Neuron (in vitro differentiated cells): Measurements from ENCODE around the gene AKAP11.

Experiments
- H2AFZ ChIP-seq: one replicate; pipeline ENCODE4 v1.6.1; 2013; ENCODE audit warnings: low read depth, mild to moderate bottlenecking, inconsistent platforms, low read length, moderate library complexity
- H3K27me3 ChIP-seq: one replicate; pipeline ENCODE4 v1.6.1; 2013; ENCODE audit warnings: low read length; ENCODE audit not compliant: insufficient read depth
- H3K36me3 ChIP-seq: one replicate; pipeline ENCODE4 v1.6.1; 2013; ENCODE audit warnings: low read length; ENCODE audit not compliant: insufficient read depth
- H3K4me1 ChIP-seq: one replicate; pipeline ENCODE4 v1.6.1; 2013; ENCODE audit warnings: low read length; ENCODE audit not compliant: insufficient read depth
- H3K4me3 ChIP-seq: 2 replicates; pipeline ENCODE4 v1.5.1; 2013; ENCODE audit warnings: mild to moderate bottlenecking, low read length, moderate library complexity
- H3K9me3 ChIP-seq: one replicate; pipeline ENCODE4 v1.6.1; 2013; ENCODE audit warnings: low read length

The AKAP11 gene

DNA sequence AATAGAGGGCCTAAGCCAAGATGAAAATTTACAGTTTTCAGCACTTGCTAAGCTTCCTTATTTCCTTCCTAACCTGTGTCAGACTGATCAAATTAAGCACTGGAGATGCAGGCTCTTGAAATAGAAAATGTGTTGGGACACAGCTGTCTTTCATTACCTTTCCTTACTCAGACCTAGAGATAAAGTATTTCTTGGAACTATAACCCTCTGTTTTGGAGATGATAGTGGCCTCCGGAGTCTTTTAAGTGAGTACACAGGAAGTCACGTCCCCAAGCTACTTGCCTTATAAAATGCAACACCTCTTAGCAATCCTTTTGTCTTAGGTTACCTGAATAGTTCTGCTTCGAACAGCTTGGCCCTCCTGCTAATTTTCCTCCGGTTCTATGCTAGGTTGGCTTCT lies 12.4 kb upstream of the AKAP11 start:
- no peaks in the 10 kb centered on the region for H3K27me3 ChIP-seq
- no peak overlapping the region for H2AFZ ChIP-seq
- no peaks in the 10 kb centered on the region for H3K4me1 ChIP-seq
- no peaks in the 10 kb centered on the region for H3K9me3 ChIP-seq
- no peak overlapping the region for H3K4me3 ChIP-seq
- H3K36me3 ChIP-seq: no peaks in the 10 kb centered on the region

DNA sequence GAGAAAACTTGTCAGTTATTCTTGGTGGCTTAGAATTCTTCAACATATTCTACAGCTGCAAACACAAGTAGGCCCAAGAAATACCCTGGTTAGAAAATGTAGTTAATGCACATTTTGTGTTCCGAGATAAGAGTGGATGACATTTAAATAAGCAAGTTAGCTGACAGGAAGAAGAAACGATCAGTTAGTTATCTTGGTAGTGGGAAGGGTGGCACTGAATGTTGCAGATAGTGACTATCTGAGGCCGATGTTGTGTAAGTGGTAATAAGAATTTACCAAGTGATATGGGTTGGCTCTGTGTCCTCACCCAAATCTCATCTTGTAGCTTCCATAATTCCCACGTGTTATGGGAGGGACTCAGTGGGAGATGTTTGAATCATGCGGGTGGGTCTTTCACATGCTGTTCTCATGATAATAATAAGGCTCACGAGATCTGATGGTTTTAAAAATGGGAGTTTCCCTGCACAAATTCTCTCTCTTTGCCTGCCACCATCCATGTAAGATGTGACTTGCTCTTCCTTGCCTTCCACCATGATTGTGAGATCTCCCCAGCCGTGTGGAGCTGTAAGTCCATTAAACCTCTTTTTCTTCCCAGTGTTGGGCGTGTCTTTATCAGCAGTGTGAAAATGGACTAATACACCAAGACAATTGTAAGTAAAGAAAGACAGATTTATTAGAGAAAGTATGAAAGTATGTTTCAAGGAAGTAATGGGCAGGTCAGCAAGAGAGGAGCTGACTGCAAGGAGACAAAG lies 10.9 kb upstream of the AKAP11 start:
- H3K4me1 ChIP-seq: no peaks in the 10 kb centered on the region
- H3K9me3 ChIP-seq: no peaks in the 10 kb centered on the region
- no peak overlapping the region for H2AFZ ChIP-seq
- no peak overlapping the region for H3K4me3 ChIP-seq
- H3K36me3 ChIP-seq: no peaks in the 10 kb centered on the region
- H3K27me3 ChIP-seq: no peaks in the 10 kb centered on the region

DNA sequence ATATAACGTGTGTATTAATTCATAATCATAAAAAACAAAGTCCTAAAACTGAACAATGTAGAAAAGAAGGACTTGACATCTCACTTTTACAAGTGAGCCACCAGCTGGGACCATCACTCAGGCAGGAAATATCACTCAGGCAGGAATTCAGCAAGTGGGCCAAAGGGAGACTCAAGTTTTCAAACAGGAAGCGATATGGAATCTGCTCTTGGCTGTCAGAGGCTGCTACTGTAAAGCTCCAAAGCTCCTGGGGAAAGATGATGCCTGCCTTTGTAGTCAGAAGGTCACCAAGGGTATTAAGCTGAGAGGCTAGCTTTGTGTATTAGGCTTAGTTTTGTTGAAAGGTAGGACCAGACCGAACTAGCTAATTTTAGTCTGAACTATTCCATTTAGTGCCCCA lies 5.5 kb upstream of the AKAP11 start:
- no peak overlapping the region for H3K4me3 ChIP-seq
- H3K4me1 ChIP-seq: no peaks in the 10 kb centered on the region
- no peaks in the 10 kb centered on the region for H3K9me3 ChIP-seq
- H2AFZ ChIP-seq: no peak overlapping the region
- H3K36me3 ChIP-seq: no peaks in the 10 kb centered on the region
- no peaks in the 10 kb centered on the region for H3K27me3 ChIP-seq

DNA sequence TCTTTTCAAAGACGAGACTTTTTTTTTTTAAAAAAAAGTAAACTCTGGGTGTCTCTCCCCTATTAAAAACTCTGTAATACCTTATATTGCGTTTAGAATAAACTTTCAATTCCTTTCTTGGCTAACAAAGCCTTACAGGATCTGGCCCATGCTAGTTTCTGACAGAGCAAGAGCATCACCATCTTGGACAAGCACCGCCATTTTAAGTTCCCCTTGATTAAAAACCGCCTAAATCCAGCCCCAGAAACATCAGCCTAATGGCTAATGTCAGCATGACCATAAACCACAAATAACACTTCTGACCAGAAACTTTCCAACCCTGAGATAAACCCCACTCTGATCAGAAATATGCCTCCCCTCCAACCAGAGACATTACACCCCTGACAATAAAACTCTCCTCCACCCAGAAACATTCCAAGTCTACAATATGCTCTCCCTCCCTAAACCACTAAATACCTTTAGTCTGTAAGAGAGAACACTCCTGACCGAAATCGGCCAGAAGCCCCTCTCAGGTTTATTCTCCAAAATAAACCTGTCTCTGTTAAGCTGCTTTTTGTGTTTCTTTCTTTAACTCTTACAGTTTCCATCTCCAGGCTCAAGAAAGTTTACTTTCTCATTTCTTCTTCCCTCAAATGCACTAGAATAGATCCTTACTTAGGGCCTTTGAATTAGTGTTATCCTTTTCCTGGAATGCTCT lies 1.6 kb upstream of the AKAP11 start:
- Histone ChIP-seq H3K36me3 (no peaks in the 10 kb centered on the region), H3K4me1 (peaks cover 15% of the 10 kb centered on the region), H3K4me3 (peak overlapping the region; percentile 98), H2AFZ (peak overlapping the region; percentile 87), H3K9me3 (no peaks in the 10 kb centered on the region), H3K27me3 (no peaks in the 10 kb centered on the region)

DNA sequence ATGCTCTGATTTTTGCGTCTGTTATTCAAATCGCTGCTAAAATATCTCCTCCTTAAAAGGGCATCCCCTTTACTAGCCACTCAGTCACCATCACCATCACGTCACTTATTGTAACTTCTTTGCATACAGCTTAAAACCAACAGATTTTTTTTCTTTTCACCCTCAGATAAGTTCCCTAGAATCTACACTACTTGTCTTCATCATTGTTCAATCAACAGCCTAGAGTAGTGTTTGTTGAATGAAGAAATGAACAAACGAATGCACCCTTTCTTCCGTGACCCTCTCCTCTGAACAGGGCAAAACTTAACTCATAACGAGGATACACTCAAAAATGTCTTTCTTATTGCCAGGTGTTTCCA lies 1.1 kb upstream of the AKAP11 start:
- Histone ChIP-seq H3K4me3 (peak overlapping the region; percentile 98), H3K27me3 (no peaks in the 10 kb centered on the region), H3K4me1 (peaks cover 15% of the 10 kb centered on the region), H3K36me3 (no peaks in the 10 kb centered on the region), H2AFZ (peak overlapping the region; percentile 87), H3K9me3 (no peaks in the 10 kb centered on the region)

DNA sequence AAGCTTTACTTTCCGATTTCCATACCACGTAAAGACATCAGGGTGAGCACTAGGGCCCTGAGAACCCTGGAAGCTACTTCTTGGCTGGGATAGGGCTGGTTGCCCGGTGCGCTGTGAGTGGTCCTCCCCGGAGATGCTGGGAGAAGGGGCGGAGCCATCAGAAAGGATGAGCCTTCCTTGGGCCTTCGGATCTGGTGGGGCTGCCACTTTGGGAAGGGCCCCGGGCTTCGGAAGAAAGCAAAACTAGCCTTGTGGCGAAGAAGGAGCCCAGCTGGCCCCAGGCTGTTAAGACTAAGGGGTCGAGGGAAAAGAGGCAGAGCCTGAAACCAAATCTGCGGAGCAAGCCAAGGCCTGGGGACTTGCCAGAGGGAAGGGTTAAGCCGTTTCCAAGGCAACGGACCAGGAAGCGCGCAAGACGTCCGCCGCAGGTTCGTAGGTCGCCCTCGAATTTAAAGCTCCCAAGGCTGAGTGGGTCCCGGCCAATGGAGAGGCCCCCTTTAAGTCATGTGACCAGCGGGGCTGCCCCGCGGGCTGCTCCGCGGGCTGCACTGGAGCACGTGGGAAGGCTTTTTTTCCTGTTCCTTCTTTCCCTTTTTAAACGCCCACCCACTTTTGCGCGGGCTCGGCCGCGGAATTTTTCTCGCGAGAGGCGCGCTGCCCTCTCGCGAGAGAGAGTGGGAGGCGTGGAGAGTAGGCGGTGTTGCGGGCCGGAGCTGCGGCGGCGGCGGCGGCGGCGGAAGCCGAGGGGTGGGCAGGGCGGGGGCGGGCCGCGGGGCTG lies 426 bp upstream of the AKAP11 start:
- Histone ChIP-seq H3K4me3 (peak overlapping the region; percentile 98), H3K27me3 (no peaks in the 10 kb centered on the region), H3K4me1 (peaks cover 15% of the 10 kb centered on the region), H3K9me3 (no peaks in the 10 kb centered on the region), H3K36me3 (no peaks in the 10 kb centered on the region), H2AFZ (peak overlapping the region; percentile 87)

DNA sequence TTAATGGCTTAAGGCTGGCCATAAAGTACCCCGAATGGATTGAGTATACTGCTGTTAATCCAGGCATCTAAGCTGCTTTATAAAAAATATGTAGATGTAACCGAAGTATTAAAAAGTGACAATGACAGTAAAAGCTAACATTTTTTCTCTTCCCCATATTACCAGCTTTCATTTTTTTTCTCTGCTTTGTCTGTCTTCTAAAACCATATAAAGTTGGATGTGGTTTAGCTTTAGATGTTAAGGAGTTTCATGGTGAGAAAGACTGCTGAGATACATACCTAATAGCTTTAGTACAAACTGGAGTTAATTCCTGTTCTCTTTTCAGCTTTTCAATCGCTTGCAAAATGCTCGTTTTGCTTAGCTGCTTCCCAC lies 838 bp downstream of the AKAP11 start:
- peaks cover 15% of the 10 kb centered on the region for H3K4me1 ChIP-seq

DNA sequence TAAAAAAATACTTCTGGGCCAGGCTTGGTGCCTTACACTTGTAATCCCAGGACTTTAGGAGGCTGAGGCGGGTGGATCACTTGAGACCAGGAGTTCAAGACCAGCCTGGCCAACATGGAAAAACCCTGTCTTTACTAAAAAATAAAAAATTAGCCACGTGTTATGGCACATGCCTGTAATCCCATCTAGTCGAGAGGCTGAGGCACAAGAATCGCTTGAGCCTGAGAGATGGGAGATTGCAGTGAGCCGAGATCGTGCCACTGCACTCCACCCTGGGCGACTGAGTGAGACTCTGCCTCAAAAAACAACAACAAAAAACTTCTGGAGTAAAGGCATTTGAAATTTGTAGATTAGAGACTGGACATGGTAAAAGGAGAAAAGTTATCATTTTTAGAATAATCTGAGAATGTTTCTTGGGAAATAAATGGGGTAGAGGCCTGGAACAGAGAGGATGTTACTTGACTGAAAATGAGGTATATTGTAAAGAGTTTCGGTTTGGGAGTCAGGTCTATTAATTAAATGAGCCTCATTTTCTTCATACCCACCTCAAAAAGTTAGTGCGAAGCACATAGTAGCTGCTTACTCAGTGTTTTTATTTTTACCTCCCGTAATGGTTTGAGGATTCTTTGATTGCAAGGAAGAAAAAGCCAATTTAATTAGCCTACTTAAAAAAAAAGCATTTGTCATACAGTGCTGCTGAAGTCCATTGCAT lies 2.6 kb downstream of the AKAP11 start:
- no peak overlapping the region for H3K4me3 ChIP-seq

More for the DNA sequence above, 838 bp downstream of the AKAP11 start:
- Histone ChIP-seq H2AFZ (peak overlapping the region; percentile 80), H3K36me3 (no peaks in the 10 kb centered on the region), H3K4me3 (peak overlapping the region; percentile 98), H3K9me3 (no peaks in the 10 kb centered on the region), H3K27me3 (no peaks in the 10 kb centered on the region)

DNA sequence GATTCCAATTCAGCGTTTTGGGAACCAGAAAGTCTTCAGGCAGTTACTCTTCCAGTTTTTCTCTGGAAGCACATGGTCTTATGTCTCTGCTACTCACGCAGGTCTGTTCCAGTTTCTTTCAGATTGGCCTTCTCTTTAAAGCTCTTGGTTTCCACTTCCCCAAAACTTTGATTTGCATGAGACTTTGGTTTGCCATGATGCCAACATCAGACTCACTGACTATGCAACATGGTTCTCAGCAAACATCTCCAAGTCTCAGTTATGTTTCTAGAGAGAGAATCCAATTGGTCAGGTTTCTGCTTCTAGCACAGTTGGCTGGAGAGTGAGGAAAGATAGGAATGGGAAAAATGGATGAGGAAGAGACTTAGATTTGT lies 3.1 kb downstream of the AKAP11 start:
- H3K27me3 ChIP-seq: no peaks in the 10 kb centered on the region
- peaks cover 15% of the 10 kb centered on the region for H3K4me1 ChIP-seq
- H3K36me3 ChIP-seq: no peaks in the 10 kb centered on the region
- H3K4me3 ChIP-seq: no peak overlapping the region
- no peak overlapping the region for H2AFZ ChIP-seq
- H3K9me3 ChIP-seq: no peaks in the 10 kb centered on the region

More for the DNA sequence above, 2.6 kb downstream of the AKAP11 start:
- Histone ChIP-seq H3K36me3 (no peaks in the 10 kb centered on the region), H3K27me3 (no peaks in the 10 kb centered on the region), H2AFZ (no peak overlapping the region), H3K4me1 (peaks cover 15% of the 10 kb centered on the region), H3K9me3 (no peaks in the 10 kb centered on the region)

DNA sequence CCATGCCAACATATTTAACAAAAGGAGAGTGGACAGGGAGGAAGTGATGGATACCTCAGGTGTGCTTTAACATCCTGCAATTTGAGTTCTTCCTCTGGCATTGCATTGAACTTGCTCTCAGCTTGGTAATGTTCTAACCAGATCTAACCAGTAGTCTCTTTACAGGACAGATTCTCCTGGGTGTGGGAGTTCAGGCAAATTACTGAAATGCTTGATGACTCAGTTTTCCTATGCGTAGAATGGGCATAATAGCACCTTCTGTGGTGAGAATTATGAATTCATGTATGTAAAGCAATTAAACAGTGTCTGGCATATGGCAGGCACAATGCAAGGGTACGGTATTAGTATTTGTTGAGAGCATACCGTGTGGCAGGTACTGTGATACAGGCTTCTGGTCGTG lies 3.6 kb downstream of the AKAP11 start:
- H3K4me1 ChIP-seq: peaks cover 15% of the 10 kb centered on the region
- no peak overlapping the region for H2AFZ ChIP-seq
- H3K9me3 ChIP-seq: no peaks in the 10 kb centered on the region

DNA sequence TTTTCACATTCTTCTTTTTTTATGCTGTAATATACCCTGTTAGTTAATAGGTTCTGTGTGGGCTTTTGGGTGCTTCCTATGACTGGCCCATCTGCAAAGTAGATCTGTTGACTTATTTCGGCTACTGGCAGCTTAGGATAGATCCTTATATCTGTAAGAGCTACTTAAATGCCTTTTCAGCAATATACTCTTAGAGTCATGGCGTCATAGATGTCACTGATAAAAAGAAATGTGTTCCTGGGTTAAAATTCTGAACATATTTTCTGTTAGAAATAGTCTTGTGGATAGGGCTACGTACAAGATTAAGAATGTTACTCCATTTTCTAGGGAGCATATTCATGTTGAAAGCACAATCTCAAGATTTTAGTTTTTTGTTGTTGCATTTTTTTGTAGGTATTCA lies 4.7 kb downstream of the AKAP11 start:
- Histone ChIP-seq H2AFZ (no peak overlapping the region), H3K4me1 (peaks cover 15% of the 10 kb centered on the region), H3K36me3 (no peaks in the 10 kb centered on the region), H3K9me3 (no peaks in the 10 kb centered on the region), H3K4me3 (no peak overlapping the region), H3K27me3 (no peaks in the 10 kb centered on the region)

More for the DNA sequence above, 3.6 kb downstream of the AKAP11 start:
- no peak overlapping the region for H3K4me3 ChIP-seq
- H3K27me3 ChIP-seq: no peaks in the 10 kb centered on the region
- H3K36me3 ChIP-seq: no peaks in the 10 kb centered on the region

DNA sequence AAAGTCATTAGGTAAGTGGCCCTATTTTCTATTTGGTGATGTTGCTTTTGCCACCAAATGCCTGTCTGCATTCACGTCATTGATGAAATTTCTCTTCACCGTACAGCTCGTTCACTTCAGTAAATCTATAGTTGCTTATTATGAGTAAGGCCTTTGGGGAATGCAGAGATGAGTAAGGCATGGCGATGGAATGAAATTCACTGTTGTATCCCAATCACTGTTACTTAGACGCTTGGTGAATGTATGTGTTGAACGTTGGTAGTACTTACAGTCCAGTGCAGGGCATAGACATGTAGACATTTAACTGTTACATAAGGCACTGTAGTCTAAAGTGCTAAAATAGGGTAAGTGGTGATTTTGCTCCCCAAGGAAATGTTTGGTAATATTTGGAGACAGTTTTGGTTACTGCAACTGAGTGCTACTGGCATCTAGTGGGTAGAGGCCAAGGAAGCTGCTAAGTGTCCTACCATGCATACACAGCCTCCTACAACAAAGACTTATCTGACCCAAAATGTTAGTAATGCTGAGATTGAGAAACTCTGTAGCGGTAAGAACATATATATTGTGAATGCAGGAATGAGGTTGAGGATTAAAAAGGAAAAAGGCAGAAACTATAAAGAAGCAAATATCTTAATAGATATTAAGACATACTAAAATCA lies 5.8 kb downstream of the AKAP11 start:
- no peak overlapping the region for H3K4me3 ChIP-seq
- H3K9me3 ChIP-seq: no peaks in the 10 kb centered on the region
- H3K36me3 ChIP-seq: no peaks in the 10 kb centered on the region
- H3K27me3 ChIP-seq: no peaks in the 10 kb centered on the region
- H2AFZ ChIP-seq: no peak overlapping the region
- peaks cover 13% of the 10 kb centered on the region for H3K4me1 ChIP-seq
